ENCODE data around the gene GREB1.

GREB1 gene

GRCh38 chr2:11621410-11621809, 87.6 kb downstream of the GREB1 start:
- TF ChIP-seq, protein P1, sequence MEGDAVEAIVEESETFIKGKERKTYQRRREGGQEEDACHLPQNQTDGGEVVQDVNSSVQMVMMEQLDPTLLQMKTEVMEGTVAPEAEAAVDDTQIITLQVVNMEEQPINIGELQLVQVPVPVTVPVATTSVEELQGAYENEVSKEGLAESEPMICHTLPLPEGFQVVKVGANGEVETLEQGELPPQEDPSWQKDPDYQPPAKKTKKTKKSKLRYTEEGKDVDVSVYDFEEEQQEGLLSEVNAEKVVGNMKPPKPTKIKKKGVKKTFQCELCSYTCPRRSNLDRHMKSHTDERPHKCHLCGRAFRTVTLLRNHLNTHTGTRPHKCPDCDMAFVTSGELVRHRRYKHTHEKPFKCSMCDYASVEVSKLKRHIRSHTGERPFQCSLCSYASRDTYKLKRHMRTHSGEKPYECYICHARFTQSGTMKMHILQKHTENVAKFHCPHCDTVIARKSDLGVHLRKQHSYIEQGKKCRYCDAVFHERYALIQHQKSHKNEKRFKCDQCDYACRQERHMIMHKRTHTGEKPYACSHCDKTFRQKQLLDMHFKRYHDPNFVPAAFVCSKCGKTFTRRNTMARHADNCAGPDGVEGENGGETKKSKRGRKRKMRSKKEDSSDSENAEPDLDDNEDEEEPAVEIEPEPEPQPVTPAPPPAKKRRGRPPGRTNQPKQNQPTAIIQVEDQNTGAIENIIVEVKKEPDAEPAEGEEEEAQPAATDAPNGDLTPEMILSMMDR (IDR thresholded peaks at IDR 0.05; ENCODE audit: low read depth, low read length) = no peak
- DNase-seq (ENCODE audit: extremely low read depth, low read depth) = no peak

DNA sequence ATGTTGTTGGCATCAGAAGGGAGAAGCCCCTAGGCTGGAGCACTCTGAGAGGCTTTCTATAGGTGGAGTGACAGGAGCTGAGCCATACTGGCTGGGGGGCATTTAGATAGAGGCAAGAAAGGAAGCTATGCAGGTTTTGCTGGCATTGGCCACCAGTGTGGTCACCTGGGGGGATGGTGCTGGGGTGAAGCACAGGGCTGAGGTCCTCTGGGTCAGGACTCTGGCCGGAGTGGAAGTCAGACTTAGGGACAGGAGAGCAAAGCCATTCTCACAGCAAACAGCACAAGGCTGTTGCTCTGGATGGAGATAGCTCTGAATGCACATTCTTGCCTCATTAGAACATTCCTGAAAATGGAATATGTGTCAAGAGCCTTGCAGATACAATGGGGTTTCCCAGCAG, 88.8 kb downstream of the GREB1 start:
- DNase-seq (ENCODE audit: extremely low read depth, low read depth) = no peak
- TF ChIP-seq, protein P1 (IDR thresholded peaks at IDR 0.05; ENCODE audit: low read depth, low read length) = no peak

GRCh38 chr2:11624893-11625292, 91.0 kb downstream of the GREB1 start:
- TF ChIP-seq, protein P1 (IDR thresholded peaks at IDR 0.05; ENCODE audit: low read depth, low read length) = no peak
- DNase-seq (ENCODE audit: extremely low read depth, low read depth) = no peak

DNA sequence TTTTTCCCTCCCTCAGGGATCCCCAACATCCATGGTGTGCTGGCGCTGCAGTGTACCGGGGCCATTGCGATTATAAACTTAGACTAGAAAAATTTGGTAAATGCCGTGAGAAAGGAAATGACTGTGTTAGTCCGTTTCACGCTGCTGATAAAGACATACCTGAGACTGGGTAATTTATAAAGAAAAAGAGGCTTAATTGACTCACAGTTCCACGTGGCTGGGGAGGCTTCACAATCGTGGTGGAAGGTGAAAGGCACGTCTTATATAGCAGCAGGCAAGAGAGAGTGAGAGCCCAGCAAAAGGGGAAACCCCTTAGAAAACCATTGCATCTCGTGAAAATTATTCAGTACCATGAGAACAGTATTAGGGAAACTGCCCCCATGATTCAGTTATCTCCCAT, 91.8 kb downstream of the GREB1 start:
- no peak for DNase-seq (ENCODE audit: extremely low read depth, low read depth)
- TF ChIP-seq, protein P1 (IDR thresholded peaks at IDR 0.05; ENCODE audit: low read depth, low read length) = no peak

GRCh38 chr2:11628675-11629074, 94.8 kb downstream of the GREB1 start:
- TF ChIP-seq, protein P1 (IDR thresholded peaks at IDR 0.05; ENCODE audit: low read depth, low read length) = no peak
- DNase-seq (ENCODE audit: extremely low read depth, low read depth) = no peak

DNA sequence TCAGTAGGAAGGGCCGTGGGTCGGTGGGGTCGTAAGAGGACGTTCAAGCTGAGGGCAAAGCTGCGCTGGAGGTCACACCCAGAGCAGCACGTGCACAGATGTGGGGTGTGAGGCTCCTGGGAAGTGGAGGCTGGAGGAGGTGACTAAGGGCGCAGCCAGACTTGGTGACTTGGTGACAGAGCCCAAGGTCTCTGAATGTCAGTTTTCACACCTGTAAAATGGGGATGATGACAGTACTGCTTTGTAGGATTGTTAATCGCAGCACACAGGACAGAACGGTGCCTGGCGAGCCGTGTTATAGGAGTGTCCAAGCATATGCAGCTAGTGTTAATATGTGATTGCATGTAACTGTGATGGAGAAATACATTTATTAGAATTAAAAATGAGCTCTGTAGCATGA, 95.4 kb downstream of the GREB1 start:
- no peak for DNase-seq (ENCODE audit: extremely low read depth, low read depth)

DNA sequence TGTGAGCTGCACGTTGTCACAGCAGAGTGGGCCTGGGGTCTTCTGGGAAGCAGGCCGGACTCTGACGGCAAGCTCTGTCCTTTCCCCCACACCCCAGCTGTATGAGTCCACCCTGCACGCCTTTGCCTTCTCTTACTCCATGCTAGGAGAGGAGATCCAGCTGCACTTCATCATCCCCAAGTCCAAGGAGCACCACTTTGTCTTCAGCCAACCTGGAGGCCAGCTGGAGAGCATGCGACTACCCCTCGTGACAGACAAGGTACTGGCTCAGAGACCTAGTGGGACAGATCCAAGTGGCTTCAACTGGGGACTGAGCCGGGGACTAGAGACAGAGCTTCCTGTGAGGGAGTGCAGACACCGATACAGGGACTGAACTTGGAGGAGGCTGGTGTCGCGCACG, 96.0 kb downstream of the GREB1 start:
- no peak for DNase-seq (ENCODE audit: extremely low read depth, low read depth)
- TF ChIP-seq, protein P1 (IDR thresholded peaks at IDR 0.05; ENCODE audit: low read depth, low read length) = no peak

More for the DNA sequence above, 95.4 kb downstream of the GREB1 start:
- TF ChIP-seq, protein P1 (IDR thresholded peaks at IDR 0.05; ENCODE audit: low read depth, low read length) = no peak
